BE2C (cell line): ENCODE results near the gene NFIB.

ENCODE experiments used
- DNase-seq: peaks from one replicate; pipeline ENCODE4 v3.0.0-alpha.2; 2020
- H3K27me3 ChIP-seq: fragments of 250-450 bp; sonication (Bioruptor Pico); 2 replicates; pipeline ENCODE4 v1.5.1; 2020; ENCODE audit warnings: mild to moderate bottlenecking
- H3K36me3 ChIP-seq: fragments of 250-450 bp; sonication (Bioruptor Pico); 2 replicates; pipeline ENCODE4 v1.5.1; 2020; ENCODE audit warnings: mild to moderate bottlenecking
- H3K4me1 ChIP-seq: fragments of 250-450 bp; sonication (Bioruptor Pico); 2 replicates; pipeline ENCODE4 v1.5.1; 2020
- H3K4me3 ChIP-seq: 2 replicates; pipeline ENCODE4 v1.5.1; 2011; ENCODE audit warnings: low read depth, low read length
- H3K9me3 ChIP-seq: fragments of 250-450 bp; sonication (Bioruptor Pico); 2 replicates; pipeline ENCODE4 v1.5.1; 2020
- TF ChIP-seq, protein P1 (sequence below): IDR thresholded peaks from 2 replicates; pipeline ENCODE4 v1.5.1; 2012; ENCODE audit warnings: mild to moderate bottlenecking, low read depth, low read length

NFIB gene

DNA sequence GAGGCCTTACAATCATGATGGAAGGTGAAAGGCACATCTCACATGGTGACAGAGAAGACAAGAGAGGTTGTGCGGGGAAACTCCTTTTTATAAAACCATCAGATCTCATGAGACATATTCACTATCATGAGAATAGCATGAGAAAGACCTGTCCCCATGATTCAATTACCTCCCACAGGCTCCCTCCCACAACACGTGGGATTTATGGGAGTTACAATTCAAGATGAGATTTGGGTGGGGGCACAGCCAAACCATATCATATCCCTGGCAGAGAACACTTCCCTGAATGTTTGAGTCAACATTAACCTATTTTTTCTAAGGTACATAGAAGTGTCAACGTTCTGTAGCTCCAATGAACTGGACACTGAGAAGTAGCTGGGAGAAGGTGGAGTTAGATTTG lies 280.9 kb downstream of the NFIB start:
- Histone ChIP-seq H3K4me3 (no peak overlapping the region), H3K36me3 (no peaks in the 10 kb centered on the region), H3K4me1 (peaks cover 17% of the 10 kb centered on the region), H3K27me3 (no peaks in the 10 kb centered on the region), H3K9me3 (no peaks in the 10 kb centered on the region)
- TF ChIP-seq, protein P1, sequence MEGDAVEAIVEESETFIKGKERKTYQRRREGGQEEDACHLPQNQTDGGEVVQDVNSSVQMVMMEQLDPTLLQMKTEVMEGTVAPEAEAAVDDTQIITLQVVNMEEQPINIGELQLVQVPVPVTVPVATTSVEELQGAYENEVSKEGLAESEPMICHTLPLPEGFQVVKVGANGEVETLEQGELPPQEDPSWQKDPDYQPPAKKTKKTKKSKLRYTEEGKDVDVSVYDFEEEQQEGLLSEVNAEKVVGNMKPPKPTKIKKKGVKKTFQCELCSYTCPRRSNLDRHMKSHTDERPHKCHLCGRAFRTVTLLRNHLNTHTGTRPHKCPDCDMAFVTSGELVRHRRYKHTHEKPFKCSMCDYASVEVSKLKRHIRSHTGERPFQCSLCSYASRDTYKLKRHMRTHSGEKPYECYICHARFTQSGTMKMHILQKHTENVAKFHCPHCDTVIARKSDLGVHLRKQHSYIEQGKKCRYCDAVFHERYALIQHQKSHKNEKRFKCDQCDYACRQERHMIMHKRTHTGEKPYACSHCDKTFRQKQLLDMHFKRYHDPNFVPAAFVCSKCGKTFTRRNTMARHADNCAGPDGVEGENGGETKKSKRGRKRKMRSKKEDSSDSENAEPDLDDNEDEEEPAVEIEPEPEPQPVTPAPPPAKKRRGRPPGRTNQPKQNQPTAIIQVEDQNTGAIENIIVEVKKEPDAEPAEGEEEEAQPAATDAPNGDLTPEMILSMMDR = no peak
- no peak for DNase-seq
